Heart left ventricle (tissue), 13 donors: Measurements from ENCODE around the gene TTC38.

ENCODE experiments used
- POLR2A ChIP-seq, 2 donors: fragments of 450-650 bp; IDR thresholded peaks; one replicate each; pipeline ENCODE4 v1.6.1; 2017; ENCODE audit warnings: antibody characterized with exemption in 2 of 2, mild to moderate bottlenecking in 2 of 2, moderate library complexity in 2 of 2
- TF ChIP-seq, protein P1 (sequence below), 12 donors: fragments of 200-600 bp; sonication (generic) in 4 of 12; IDR thresholded peaks; one replicate each; pipeline versions ENCODE4 v1.5.0 to v1.8.0; 2018 to 2022; ENCODE audit warnings: antibody characterized with exemption in 12 of 12, mild to moderate bottlenecking in 5 of 12
- donor health status: ischemic (EF 13 %, LVEDD 7.1; RV severe dilation, severe dysfunction).
- donor health status: DM: no; HTN: yes; CAD: no.
- donor health status: DM: no; HTN: no; CAD: no.
- donor health status: ischemic (EF 25% LVEDD 6.9; RV normal size, moderate dysfunction).
- donor health status: ischemic (EF 25% LVEDD 5.7; RV mildly dilated, moderate dysfunction).
- donor health status: ischemic (EF 35%, LVEDD 5.7; RV mildly dilated, moderate dysfunction).
- donor health status: nonischemic (EF 11% LVEDD 7.7; RV severe dilation, severe dysfunction).
- donor health status: DM: yes; HTN: yes; CAD: no.
- donor health status: PGD.
- donor health status: ischemic (EF 29% LVEDD 5.4; RV normal size, mild dysfunction).
- donor health status: nonischemic (EF 23%, LVEDD 6.1; RV moderate dilation, normal function).

- TF ChIP-seq, protein P1, sequence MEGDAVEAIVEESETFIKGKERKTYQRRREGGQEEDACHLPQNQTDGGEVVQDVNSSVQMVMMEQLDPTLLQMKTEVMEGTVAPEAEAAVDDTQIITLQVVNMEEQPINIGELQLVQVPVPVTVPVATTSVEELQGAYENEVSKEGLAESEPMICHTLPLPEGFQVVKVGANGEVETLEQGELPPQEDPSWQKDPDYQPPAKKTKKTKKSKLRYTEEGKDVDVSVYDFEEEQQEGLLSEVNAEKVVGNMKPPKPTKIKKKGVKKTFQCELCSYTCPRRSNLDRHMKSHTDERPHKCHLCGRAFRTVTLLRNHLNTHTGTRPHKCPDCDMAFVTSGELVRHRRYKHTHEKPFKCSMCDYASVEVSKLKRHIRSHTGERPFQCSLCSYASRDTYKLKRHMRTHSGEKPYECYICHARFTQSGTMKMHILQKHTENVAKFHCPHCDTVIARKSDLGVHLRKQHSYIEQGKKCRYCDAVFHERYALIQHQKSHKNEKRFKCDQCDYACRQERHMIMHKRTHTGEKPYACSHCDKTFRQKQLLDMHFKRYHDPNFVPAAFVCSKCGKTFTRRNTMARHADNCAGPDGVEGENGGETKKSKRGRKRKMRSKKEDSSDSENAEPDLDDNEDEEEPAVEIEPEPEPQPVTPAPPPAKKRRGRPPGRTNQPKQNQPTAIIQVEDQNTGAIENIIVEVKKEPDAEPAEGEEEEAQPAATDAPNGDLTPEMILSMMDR (IDR thresholded peaks at IDR 0.05): no peak
- TF ChIP-seq POLR2A (IDR thresholded peaks at IDR 0.05): no peak
Measured at GRCh38 chr22:46240907-46241306, 26.9 kb upstream of the TTC38 start.
